Thyroid gland (tissue), 4 donors: ENCODE data around the gene NAV2. TPM values are rescaled to one million over a fixed set of nuclear protein-coding genes. Genes with fewer than 3 reads are reported as not detected.

Experiments used
- DNase-seq, 2 donors: peaks; one replicate each; pipeline ENCODE4 v3.0.0-alpha.2; 2019
- H3K27ac ChIP-seq, 3 donors: fragments of 200-600 bp; sonication (generic); 1 replicate in 2 of 3; 2 replicates in 1 of 3; pipeline ENCODE4 v1.5.1; 2016 to 2019; ENCODE audit warnings: mild to moderate bottlenecking in 1 of 3, moderate library complexity in 1 of 3
- H3K27me3 ChIP-seq: fragments of 200-600 bp; sonication (generic); one replicate; pipeline ENCODE4 v1.5.1; 2019
- H3K36me3 ChIP-seq, 2 donors: fragments of 200-600 bp; sonication (generic); one replicate each; pipeline ENCODE4 v1.5.1; 2016 to 2019
- H3K4me1 ChIP-seq, 2 donors: fragments of 200-600 bp; sonication (generic); one replicate each; pipeline ENCODE4 v1.5.1; 2017 to 2019
- H3K4me3 ChIP-seq, 3 donors: fragments of 200-600 bp; sonication (generic); replicated peaks in 1 of 3; 1 replicate in 2 of 3; 2 replicates in 1 of 3; pipeline ENCODE4 v1.5.1; 2016; ENCODE audit warnings: mild to moderate bottlenecking in 1 of 3
- H3K9me3 ChIP-seq: fragments of 200-600 bp; sonication (generic); one replicate; pipeline ENCODE4 v1.5.1; 2017
- CTCF ChIP-seq, 6 experiments: fragments of 200-600 bp in 3 of 6; fragments of 450-650 bp in 3 of 6; sonication (generic) in 3 of 6; IDR thresholded peaks; one replicate each; pipeline ENCODE4 v1.5.1; 2016 to 2019; ENCODE audit warnings: antibody characterized with exemption in 6 of 6, mild to moderate bottlenecking in 2 of 6, inconsistent platforms in 1 of 6, moderate library complexity in 1 of 6
- POLR2A ChIP-seq, 2 donors: fragments of 450-650 bp; IDR thresholded peaks; one replicate each; pipeline ENCODE4 v1.6.1; 2017; ENCODE audit warnings: antibody characterized with exemption in 2 of 2, mild to moderate bottlenecking in 2 of 2, moderate library complexity in 1 of 2
- WGBS, 2 donors: methylation state at CpG; one replicate each; pipeline ENCODE4 v1.1.5; 2017; 5-methylcytosine and 5-hydroxymethylcytosine counted together
- intact Hi-C: fragments of 100-400 bp; cut with DNase I; formaldehyde crosslinking; loops from one replicate; pipeline ENCODE4 v1.15.1; 2023
- total RNA-seq, 4 donors: library from RNA; depleted of rRNA; stranded (reverse); fragments of >200 nt; gene quantifications; one replicate each; pipeline ENCODE4 v1.2.3, GENCODE V29; 2016

NAV2 gene
- total RNA-seq, 4 donors from 2014 or later, result 34.8 to 88.6 (median 54.5) TPM

- no peak for DNase-seq
Measured at GRCh38 chr11:19921976-19922688, 209.5 kb downstream of the NAV2 start.

GRCh38 chr11:19922689-19923035, 210.0 kb downstream of the NAV2 start:
- Histone ChIP-seq H3K4me3 (no peak overlapping the region), H3K27ac (peak overlapping the region in 2 of 3 donors; percentile 59 to 93), H3K27me3 (no peaks in the 10 kb centered on the region), H3K36me3 (no peaks in the 10 kb centered on the region), H3K4me1 (peaks cover 41 to 80% of the 10 kb centered on the region in 2 donors), H3K9me3 (no peaks in the 10 kb centered on the region)
- TF ChIP-seq CTCF (IDR thresholded peaks at IDR 0.05), result no peak
- no peak for TF ChIP-seq POLR2A (IDR thresholded peaks at IDR 0.05)
- intact Hi-C loops, result no loop called here
- 92% methylated on average over 3 of the region's 3 CpGs for WGBS, 2 donors
- DNase-seq, result no peak

More at GRCh38 chr11:19921976-19922688, 209.5 kb downstream of the NAV2 start:
- H3K4me3 ChIP-seq, result no peak overlapping the region
- H3K4me1 ChIP-seq, result peaks cover 38 to 77% of the 10 kb centered on the region in 2 donors
- H3K36me3 ChIP-seq, result no peaks in the 10 kb centered on the region
- no peaks in the 10 kb centered on the region for H3K27me3 ChIP-seq
- WGBS, 2 donors, result 86 to 88% methylated on average over 3 of the region's 3 CpGs
- H3K27ac ChIP-seq, result peak overlapping the region in 2 of 3 donors; percentile 14 to 50
- intact Hi-C loops, result no loop called here
- TF ChIP-seq POLR2A (IDR thresholded peaks at IDR 0.05), result no peak
- no peaks in the 10 kb centered on the region for H3K9me3 ChIP-seq

- Histone ChIP-seq H3K4me3 (no peak overlapping the region), H3K27me3 (no peaks in the 10 kb centered on the region), H3K4me1 (peaks cover 44 to 80% of the 10 kb centered on the region in 2 donors), H3K27ac (peak overlapping the region in 2 of 3 donors; percentile 59 to 93), H3K36me3 (no peaks in the 10 kb centered on the region), H3K9me3 (no peaks in the 10 kb centered on the region)
- WGBS, 2 donors, result 93% methylated on average over 1 of the region's 1 CpG
- no peak for DNase-seq
- intact Hi-C loops, result no loop called here
- TF ChIP-seq POLR2A (IDR thresholded peaks at IDR 0.05) (no peak), CTCF (IDR thresholded peaks at IDR 0.05) (no peak)
Measured at GRCh38 chr11:19923626-19924025, 211.0 kb downstream of the NAV2 start.

- no peaks in the 10 kb centered on the region for H3K36me3 ChIP-seq
- no peak overlapping the region for H3K4me3 ChIP-seq
- TF ChIP-seq CTCF (IDR thresholded peaks at IDR 0.05), result no peak
- no peak for TF ChIP-seq POLR2A (IDR thresholded peaks at IDR 0.05)
- no peak for DNase-seq
- 35 to 39% methylated on average over 1 of the region's 1 CpG for WGBS, 2 donors
- no peaks in the 10 kb centered on the region for H3K27me3 ChIP-seq
- H3K4me1 ChIP-seq, result peaks cover 44 to 83% of the 10 kb centered on the region in 2 donors
- peak overlapping the region in 2 of 3 donors; percentile 59 to 93 for H3K27ac ChIP-seq
- H3K9me3 ChIP-seq, result no peaks in the 10 kb centered on the region
- intact Hi-C loops, result no loop called here
Measured at GRCh38 chr11:19924311-19924710, 211.7 kb downstream of the NAV2 start.

GRCh38 chr11:19924716-19925115, 212.1 kb downstream of the NAV2 start:
- Histone ChIP-seq H3K27ac (peak overlapping the region in 2 of 3 donors; percentile 59 to 93), H3K4me1 (peaks cover 40 to 83% of the 10 kb centered on the region in 2 donors), H3K4me3 (no peak overlapping the region), H3K36me3 (no peaks in the 10 kb centered on the region), H3K27me3 (no peaks in the 10 kb centered on the region), H3K9me3 (no peaks in the 10 kb centered on the region)
- intact Hi-C loops, result no loop called here
- DNase-seq, result no peak
- TF ChIP-seq POLR2A (IDR thresholded peaks at IDR 0.05) (no peak), CTCF (IDR thresholded peaks at IDR 0.05) (no peak)
- 0% methylated on average over 1 of the region's 1 CpG for WGBS, 2 donors
